Ishikawa (cell line): ENCODE data around the gene PCDH9.

Experiments
- CEBPB ChIP-seq: IDR thresholded peaks from 2 replicates; pipeline ENCODE4 v1.6.1; 2012
- CREB1 ChIP-seq: IDR thresholded peaks from 2 replicates; pipeline ENCODE4 v1.6.1; 2012; ENCODE audit warnings: low read depth
- EGR1 ChIP-seq: IDR thresholded peaks from 2 replicates; pipeline ENCODE4 v1.6.1; 2012
- EP300 ChIP-seq: IDR thresholded peaks from 2 replicates; pipeline ENCODE4 v1.6.1; 2012; ENCODE audit warnings: borderline replicate concordance
- FOXM1 ChIP-seq: IDR thresholded peaks from 2 replicates; pipeline ENCODE4 v1.6.1; 2012; ENCODE audit warnings: low read depth, borderline replicate concordance
- NFIC ChIP-seq: IDR thresholded peaks from 2 replicates; pipeline ENCODE4 v1.6.1; 2012
- RAD21 ChIP-seq: IDR thresholded peaks from 2 replicates; pipeline ENCODE4 v1.6.1; 2012; ENCODE audit warnings: low read depth
- TAF1 ChIP-seq: IDR thresholded peaks from 2 replicates; pipeline ENCODE4 v1.6.1; 2012; ENCODE audit warnings: low read depth, mild to moderate bottlenecking
- TCF12 ChIP-seq: IDR thresholded peaks from 2 replicates; pipeline ENCODE4 v1.6.1; 2012; ENCODE audit warnings: low read depth
- TEAD4 ChIP-seq: IDR thresholded peaks from 2 replicates; pipeline ENCODE4 v1.6.1; 2012
- YY1 ChIP-seq: IDR thresholded peaks from 2 replicates; pipeline ENCODE4 v1.6.1; 2012; ENCODE audit warnings: low read depth
- ZBTB7A ChIP-seq: IDR thresholded peaks from 2 replicates; pipeline ENCODE4 v1.6.1; 2012; ENCODE audit warnings: low read depth
- TF ChIP-seq, protein P1 (sequence below): IDR thresholded peaks from 2 replicates; pipeline ENCODE4 v1.6.1; 2012
- TF ChIP-seq, protein P2 (sequence below): IDR thresholded peaks from 2 replicates; pipeline ENCODE4 v1.6.1; 2012; ENCODE audit warnings: low read depth, mild to moderate bottlenecking
- TF ChIP-seq, protein P3 (sequence below): IDR thresholded peaks from 2 replicates; pipeline ENCODE4 v1.6.1; 2012

The PCDH9 gene

DNA sequence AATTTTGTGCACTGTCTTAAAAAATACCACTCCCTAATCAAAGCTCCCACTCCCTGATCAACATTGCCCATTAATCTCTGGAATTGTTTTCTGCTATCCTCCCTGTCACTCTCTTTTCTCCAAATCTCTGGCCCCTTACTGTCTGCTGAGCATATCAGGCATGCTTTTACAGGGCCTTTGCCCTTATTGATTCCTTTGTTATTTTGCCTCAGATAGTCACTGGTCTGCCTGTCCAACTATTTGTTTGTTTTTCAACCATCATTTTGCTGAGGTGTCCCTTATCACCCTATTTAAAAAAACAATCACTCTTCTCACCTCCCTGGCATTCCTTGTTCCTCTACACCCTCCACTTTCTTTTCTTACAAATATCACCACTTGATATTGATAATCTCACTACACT is 153.0 kb downstream of the PCDH9 start:
- TF ChIP-seq TAF1 = no peak
- no peak for TF ChIP-seq TCF12
- no peak for TF ChIP-seq TEAD4
- no peak for TF ChIP-seq NFIC
- no peak for TF ChIP-seq CREB1
- no peak for TF ChIP-seq EGR1
- TF ChIP-seq EP300 = no peak
- no peak for TF ChIP-seq CEBPB

DNA sequence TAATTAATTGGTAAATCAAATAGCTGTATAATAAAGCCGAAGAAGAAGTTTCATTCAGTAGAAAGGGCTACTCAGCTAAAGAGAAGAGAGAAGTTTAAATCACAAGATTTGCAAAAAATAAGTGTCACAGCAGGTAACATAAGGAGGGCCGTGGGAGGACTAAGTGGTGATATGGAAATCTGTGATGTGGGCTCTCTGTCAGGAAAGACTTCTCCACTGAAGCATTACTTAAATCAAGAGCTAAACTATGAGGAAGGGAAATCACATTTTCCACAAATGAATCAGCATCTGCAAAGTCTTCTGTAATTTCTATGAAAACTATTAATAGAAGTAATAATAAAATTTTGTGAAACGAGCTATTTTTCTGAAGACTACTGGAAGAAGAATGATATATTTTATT is 153.8 kb downstream of the PCDH9 start:
- TF ChIP-seq NFIC (0 out of 2 replicates have a peak, but pooled peaks have one; percentile 12), TEAD4 (peak; percentile 53; the same call in 1 of the 2 replicates), TAF1 (no peak), CREB1 (no peak), EP300 (peak; percentile 79), CEBPB (no peak), EGR1 (0 out of 2 replicates have a peak, but pooled peaks have one; percentile 29), ZBTB7A (no peak), RAD21 (no peak), TCF12 (0 out of 2 replicates have a peak, but pooled peaks have one; percentile 27), YY1 (no peak), FOXM1 (peak; percentile 53; the same call in 1 of the 2 replicates)
- TF ChIP-seq, protein P1, sequence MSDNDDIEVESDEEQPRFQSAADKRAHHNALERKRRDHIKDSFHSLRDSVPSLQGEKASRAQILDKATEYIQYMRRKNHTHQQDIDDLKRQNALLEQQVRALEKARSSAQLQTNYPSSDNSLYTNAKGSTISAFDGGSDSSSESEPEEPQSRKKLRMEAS = no peak
- TF ChIP-seq, protein P2, sequence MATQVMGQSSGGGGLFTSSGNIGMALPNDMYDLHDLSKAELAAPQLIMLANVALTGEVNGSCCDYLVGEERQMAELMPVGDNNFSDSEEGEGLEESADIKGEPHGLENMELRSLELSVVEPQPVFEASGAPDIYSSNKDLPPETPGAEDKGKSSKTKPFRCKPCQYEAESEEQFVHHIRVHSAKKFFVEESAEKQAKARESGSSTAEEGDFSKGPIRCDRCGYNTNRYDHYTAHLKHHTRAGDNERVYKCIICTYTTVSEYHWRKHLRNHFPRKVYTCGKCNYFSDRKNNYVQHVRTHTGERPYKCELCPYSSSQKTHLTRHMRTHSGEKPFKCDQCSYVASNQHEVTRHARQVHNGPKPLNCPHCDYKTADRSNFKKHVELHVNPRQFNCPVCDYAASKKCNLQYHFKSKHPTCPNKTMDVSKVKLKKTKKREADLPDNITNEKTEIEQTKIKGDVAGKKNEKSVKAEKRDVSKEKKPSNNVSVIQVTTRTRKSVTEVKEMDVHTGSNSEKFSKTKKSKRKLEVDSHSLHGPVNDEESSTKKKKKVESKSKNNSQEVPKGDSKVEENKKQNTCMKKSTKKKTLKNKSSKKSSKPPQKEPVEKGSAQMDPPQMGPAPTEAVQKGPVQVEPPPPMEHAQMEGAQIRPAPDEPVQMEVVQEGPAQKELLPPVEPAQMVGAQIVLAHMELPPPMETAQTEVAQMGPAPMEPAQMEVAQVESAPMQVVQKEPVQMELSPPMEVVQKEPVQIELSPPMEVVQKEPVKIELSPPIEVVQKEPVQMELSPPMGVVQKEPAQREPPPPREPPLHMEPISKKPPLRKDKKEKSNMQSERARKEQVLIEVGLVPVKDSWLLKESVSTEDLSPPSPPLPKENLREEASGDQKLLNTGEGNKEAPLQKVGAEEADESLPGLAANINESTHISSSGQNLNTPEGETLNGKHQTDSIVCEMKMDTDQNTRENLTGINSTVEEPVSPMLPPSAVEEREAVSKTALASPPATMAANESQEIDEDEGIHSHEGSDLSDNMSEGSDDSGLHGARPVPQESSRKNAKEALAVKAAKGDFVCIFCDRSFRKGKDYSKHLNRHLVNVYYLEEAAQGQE = no peak
- TF ChIP-seq, protein P3, sequence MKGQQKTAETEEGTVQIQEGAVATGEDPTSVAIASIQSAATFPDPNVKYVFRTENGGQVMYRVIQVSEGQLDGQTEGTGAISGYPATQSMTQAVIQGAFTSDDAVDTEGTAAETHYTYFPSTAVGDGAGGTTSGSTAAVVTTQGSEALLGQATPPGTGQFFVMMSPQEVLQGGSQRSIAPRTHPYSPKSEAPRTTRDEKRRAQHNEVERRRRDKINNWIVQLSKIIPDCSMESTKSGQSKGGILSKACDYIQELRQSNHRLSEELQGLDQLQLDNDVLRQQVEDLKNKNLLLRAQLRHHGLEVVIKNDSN = no peak

DNA sequence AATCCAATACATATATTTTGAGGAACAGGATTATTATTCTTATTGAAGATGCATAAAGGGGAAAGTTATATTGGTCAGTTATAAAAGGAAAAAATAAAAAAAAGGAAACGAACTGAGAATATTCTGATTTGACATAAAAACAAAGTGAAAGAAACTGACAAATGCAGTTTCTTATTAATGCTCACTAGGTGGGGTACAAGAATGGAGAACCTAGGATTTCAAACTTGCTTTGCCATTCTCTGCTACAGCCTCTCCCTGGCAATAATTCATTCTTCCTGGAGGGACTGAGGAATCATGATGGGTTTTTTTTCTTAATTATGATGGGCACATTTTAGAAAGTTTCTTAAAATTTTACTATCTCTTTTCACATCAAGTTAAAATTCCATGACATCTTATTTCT is 154.9 kb downstream of the PCDH9 start:
- TF ChIP-seq EP300 (no peak), RAD21 (peak; percentile 27; the same call in 1 of the 2 replicates)

DNA sequence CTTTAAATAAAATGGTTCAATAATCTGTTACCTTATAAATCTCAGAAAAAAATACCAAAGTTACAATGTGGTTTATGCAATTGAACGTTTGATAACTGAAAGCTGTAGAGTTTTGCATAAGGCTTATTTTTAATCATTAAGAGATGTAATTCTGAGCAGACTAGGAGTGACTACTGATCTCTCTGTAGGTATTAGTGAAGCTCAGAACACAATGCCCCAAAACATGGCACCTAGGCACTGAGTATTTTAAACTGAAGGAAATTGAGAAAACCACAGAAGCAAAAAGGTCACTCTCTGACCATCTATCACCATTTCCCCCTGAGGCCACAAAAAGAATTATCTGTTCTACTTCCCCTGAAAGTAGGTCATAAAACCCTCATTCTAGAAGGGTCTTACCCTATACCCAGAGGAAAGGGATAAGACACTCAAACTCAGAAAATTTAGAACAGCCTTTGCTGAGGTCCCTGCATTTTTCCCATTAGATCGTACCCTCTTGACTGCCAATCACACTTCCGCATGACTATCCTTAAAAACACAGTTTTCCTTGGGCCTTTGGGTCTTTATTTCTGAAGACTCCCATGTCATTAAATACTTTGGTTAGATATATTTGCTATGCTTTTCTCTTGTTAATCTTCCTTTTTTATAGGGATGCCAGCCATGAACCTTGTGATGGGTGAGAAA is 158.1 kb downstream of the PCDH9 start:
- TF ChIP-seq RAD21 (no peak), TCF12 (no peak), FOXM1 (no peak), TEAD4 (no peak), EP300 (no peak), CREB1 (no peak), NFIC (no peak), YY1 (no peak), CEBPB (no peak), TAF1 (no peak), ZBTB7A (no peak)
- TF ChIP-seq, protein P2 = no peak
- TF ChIP-seq, protein P3 = no peak
- TF ChIP-seq, protein P1 = no peak

DNA sequence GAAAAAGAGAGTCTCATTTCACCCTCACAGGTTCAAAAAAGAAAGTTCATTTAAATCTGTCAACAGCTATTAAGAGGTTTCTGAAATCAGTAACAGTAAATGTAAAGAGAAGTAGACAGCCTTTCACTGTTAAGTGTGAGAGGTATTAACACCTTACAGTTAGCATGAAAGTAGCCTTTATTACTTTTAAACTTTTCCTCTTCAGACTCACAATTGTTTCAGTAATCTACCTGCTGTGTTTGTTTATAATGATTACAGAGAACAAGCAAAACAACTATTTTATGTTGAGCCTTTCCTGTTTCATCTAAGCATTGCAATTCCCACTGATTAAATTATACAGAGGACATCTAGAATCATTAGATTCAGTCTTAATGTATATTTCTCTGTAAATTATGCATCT is 159.8 kb downstream of the PCDH9 start:
- TF ChIP-seq FOXM1 (0 out of 2 replicates have a peak, but pooled peaks have one; percentile 21), YY1 (no peak), EP300 (no peak)

DNA sequence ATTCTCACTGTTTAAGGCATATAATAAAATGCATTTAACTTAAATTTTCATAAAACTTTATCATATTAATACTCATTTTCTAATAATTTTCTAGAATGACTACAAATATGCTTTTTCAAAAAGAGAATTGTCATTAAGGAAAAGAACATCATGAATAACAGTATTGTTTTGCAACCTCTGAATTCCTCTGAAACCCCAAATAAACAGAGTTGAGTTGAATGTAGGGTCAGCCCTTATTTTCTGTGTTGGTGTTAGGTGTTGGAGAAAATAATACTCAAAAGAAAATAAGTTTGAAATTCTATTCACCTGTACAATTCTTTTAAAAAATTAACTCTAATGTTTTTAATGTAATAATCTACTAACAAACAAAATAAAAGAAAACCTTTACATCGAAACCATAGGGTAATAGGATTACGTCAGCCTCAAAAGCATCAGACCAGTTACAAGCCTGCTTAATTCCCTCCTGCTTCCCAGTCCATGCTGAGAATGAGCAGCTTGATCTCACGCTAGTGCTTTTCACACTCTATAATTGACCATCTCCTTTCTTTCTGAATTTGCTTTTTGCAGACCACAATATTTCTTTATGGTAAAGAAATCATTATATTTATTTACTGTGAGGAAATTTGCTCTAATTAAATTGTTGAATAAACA is 160.9 kb downstream of the PCDH9 start:
- TF ChIP-seq TEAD4 (peak; percentile 15; the same call in 1 of the 2 replicates), RAD21 (no peak), CREB1 (no peak), CEBPB (no peak), EGR1 (no peak), FOXM1 (0 out of 2 replicates have a peak, but pooled peaks have one; percentile 40), YY1 (no peak), ZBTB7A (no peak), NFIC (no peak), TCF12 (no peak), EP300 (peak; percentile 48; the same call in 1 of the 2 replicates), TAF1 (no peak)
- TF ChIP-seq, protein P2 = no peak
- TF ChIP-seq, protein P3 = no peak
- TF ChIP-seq, protein P1 = peak; percentile 47; the same call in 1 of the 2 replicates
